ENCODE results near the gene PCDH9.

Gene PCDH9

GRCh38 chr13:67258482-67258881 lies 28.3 kb upstream of the PCDH9 start:
- Histone ChIP-seq H3K4me2 (ENCODE audit: low read length) (no peak overlapping the region), H3K27ac (ENCODE audit: low read depth, low read length) (no peak overlapping the region), H3K4me3 (ENCODE audit: low read depth, low read length) (no peak overlapping the region), H4K12ac (ENCODE audit: low read depth, low read length) (no peak overlapping the region), H4K8ac (ENCODE audit: low read depth, low read length) (no peak overlapping the region), H3K9me3 (ENCODE audit: insufficient read depth, low read depth, low read length) (no peaks in the 10 kb centered on the region), H3K4me1 (ENCODE audit: control insufficient read depth in 1 of 2, insufficient read depth in 2 of 2, low read length in 2 of 2) (no peaks in the 10 kb centered on the region), H4K91ac (ENCODE audit: low read depth, low read length) (no peak overlapping the region), H2BK12ac (ENCODE audit: low read length) (no peak overlapping the region), H3K27me3 (ENCODE audit: insufficient read depth, low read length) (no peaks in the 10 kb centered on the region), H3K36me3 (ENCODE audit: control insufficient read depth in 1 of 2, insufficient read depth in 2 of 2, low read length in 2 of 2) (no peaks in the 10 kb centered on the region), H3K14ac (ENCODE audit: low read length) (no peak overlapping the region), H2AK5ac (ENCODE audit: low read length) (no peak overlapping the region), H3K9ac (ENCODE audit: low read length) (no peak overlapping the region), H3K4ac (ENCODE audit: low read depth, low read length) (no peak overlapping the region), H2BK5ac (ENCODE audit: low read depth, low read length, poor library complexity) (no peak overlapping the region), H3K23ac (ENCODE audit: low read length) (no peak overlapping the region), H3K79me1 (ENCODE audit: low read length) (no peaks in the 10 kb centered on the region), H3K79me2 (ENCODE audit: control insufficient read depth, insufficient read depth, low read length, poor library complexity) (no peaks in the 10 kb centered on the region), H2AFZ (ENCODE audit: insufficient read depth, low read length, poor library complexity) (no peak overlapping the region), H3K18ac (ENCODE audit: low read length) (no peak overlapping the region), H2BK120ac (ENCODE audit: insufficient read depth, low read length, poor library complexity) (no peak overlapping the region)
- no CpG with 5 or more reads among the region's 1 CpG for WGBS (ENCODE audit: extremely low coverage, insufficient coverage, insufficient read length)
- DNase-seq: no peak

DNA sequence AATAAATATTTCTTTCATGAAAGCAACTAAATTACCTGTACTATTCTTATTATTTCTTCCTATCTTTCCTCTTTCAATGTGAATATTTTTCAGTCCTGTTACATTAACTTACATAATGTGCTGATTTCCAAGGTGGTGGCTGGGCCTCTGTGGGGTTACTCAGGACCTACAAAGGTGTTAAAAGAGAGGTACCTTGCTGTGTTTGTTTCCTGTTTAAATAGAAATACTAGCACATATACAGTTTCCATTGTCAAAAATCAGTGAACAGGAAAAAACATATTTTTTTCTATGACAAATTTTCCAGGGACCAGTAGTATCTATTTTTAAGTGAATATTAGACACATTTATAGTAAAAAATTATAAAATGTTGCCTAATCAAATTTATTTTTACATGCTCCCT lies 8.7 kb upstream of the PCDH9 start:
- Histone ChIP-seq H3K4me3 (ENCODE audit: low read depth, low read length) (no peak overlapping the region), H4K91ac (ENCODE audit: low read depth, low read length) (no peak overlapping the region), H2BK5ac (ENCODE audit: low read depth, low read length, poor library complexity) (no peak overlapping the region), H3K4ac (ENCODE audit: low read depth, low read length) (no peak overlapping the region), H3K27me3 (ENCODE audit: insufficient read depth, low read length) (no peaks in the 10 kb centered on the region), H3K27ac (ENCODE audit: low read depth, low read length) (no peak overlapping the region), H2AK5ac (ENCODE audit: low read length) (no peak overlapping the region), H3K4me2 (ENCODE audit: low read length) (no peak overlapping the region), H2BK120ac (ENCODE audit: insufficient read depth, low read length, poor library complexity) (no peak overlapping the region), H4K8ac (ENCODE audit: low read depth, low read length) (no peak overlapping the region), H3K9ac (ENCODE audit: low read length) (no peak overlapping the region), H4K12ac (ENCODE audit: low read depth, low read length) (no peak overlapping the region), H3K79me2 (ENCODE audit: control insufficient read depth, insufficient read depth, low read length, poor library complexity) (no peaks in the 10 kb centered on the region), H2BK12ac (ENCODE audit: low read length) (no peak overlapping the region), H3K18ac (ENCODE audit: low read length) (no peak overlapping the region), H3K23ac (ENCODE audit: low read length) (no peak overlapping the region), H3K36me3 (ENCODE audit: control insufficient read depth in 1 of 2, insufficient read depth in 2 of 2, low read length in 2 of 2) (no peaks in the 10 kb centered on the region), H2AFZ (ENCODE audit: insufficient read depth, low read length, poor library complexity) (no peak overlapping the region), H3K79me1 (ENCODE audit: low read length) (no peaks in the 10 kb centered on the region), H3K9me3 (ENCODE audit: insufficient read depth, low read depth, low read length) (no peaks in the 10 kb centered on the region), H3K14ac (ENCODE audit: low read length) (no peak overlapping the region), H3K4me1 (ENCODE audit: control insufficient read depth in 1 of 2, insufficient read depth in 2 of 2, low read length in 2 of 2) (no peaks in the 10 kb centered on the region)
- DNase-seq: no peak

GRCh38 chr13:67238277-67238859 lies 8.2 kb upstream of the PCDH9 start:
- H3K18ac ChIP-seq (ENCODE audit: low read length): no peak overlapping the region
- no peaks in the 10 kb centered on the region for H3K36me3 ChIP-seq (ENCODE audit: control insufficient read depth in 1 of 2, insufficient read depth in 2 of 2, low read length in 2 of 2)
- H3K4ac ChIP-seq (ENCODE audit: low read depth, low read length): no peak overlapping the region
- no peaks in the 10 kb centered on the region for H3K9me3 ChIP-seq (ENCODE audit: insufficient read depth, low read depth, low read length)
- no peaks in the 10 kb centered on the region for H3K79me2 ChIP-seq (ENCODE audit: control insufficient read depth, insufficient read depth, low read length, poor library complexity)
- H3K27me3 ChIP-seq (ENCODE audit: insufficient read depth, low read length): no peaks in the 10 kb centered on the region
- no peak overlapping the region for H2AK5ac ChIP-seq (ENCODE audit: low read length)
- H2BK5ac ChIP-seq (ENCODE audit: low read depth, low read length, poor library complexity): no peak overlapping the region
- H3K27ac ChIP-seq (ENCODE audit: low read depth, low read length): no peak overlapping the region
- no peak overlapping the region for H3K4me3 ChIP-seq (ENCODE audit: low read depth, low read length)
- H2BK120ac ChIP-seq (ENCODE audit: insufficient read depth, low read length, poor library complexity): no peak overlapping the region
- no peak overlapping the region for H4K12ac ChIP-seq (ENCODE audit: low read depth, low read length)
- H3K9ac ChIP-seq (ENCODE audit: low read length): no peak overlapping the region
- no peak overlapping the region for H3K14ac ChIP-seq (ENCODE audit: low read length)
- no peak overlapping the region for H2BK12ac ChIP-seq (ENCODE audit: low read length)
- no peak overlapping the region for H2AFZ ChIP-seq (ENCODE audit: insufficient read depth, low read length, poor library complexity)
- H3K4me2 ChIP-seq (ENCODE audit: low read length): no peak overlapping the region
- no peak overlapping the region for H4K8ac ChIP-seq (ENCODE audit: low read depth, low read length)
- no peaks in the 10 kb centered on the region for H3K4me1 ChIP-seq (ENCODE audit: control insufficient read depth in 1 of 2, insufficient read depth in 2 of 2, low read length in 2 of 2)
- no peak overlapping the region for H3K23ac ChIP-seq (ENCODE audit: low read length)
- DNase-seq: peak in 1 of 2 donors; percentile 73
- H4K91ac ChIP-seq (ENCODE audit: low read depth, low read length): no peak overlapping the region
- H3K79me1 ChIP-seq (ENCODE audit: low read length): no peaks in the 10 kb centered on the region

DNA sequence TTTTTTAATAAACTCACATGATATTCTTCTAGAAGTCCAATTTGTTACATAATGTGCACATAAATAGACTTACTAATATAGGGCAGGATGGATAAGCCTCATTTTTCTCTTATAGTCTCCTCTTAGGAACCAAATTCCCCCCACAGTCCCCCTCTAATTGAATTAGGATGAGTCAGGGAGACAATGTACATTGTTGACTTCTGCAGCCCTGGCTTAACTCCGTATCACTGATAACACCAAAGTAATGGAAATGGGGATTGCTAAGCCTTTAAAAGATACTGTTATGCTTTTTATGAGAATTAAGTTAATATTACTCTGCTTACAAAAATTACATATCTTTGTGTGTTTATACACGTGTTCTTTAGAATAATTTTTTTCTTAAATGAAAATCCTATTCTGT lies 5.1 kb upstream of the PCDH9 start:
- Histone ChIP-seq H3K4ac (ENCODE audit: low read depth, low read length) (no peak overlapping the region), H3K4me2 (ENCODE audit: low read length) (no peak overlapping the region), H3K79me1 (ENCODE audit: low read length) (peaks cover 7% of the 10 kb centered on the region), H2BK5ac (ENCODE audit: low read depth, low read length, poor library complexity) (no peak overlapping the region), H2BK12ac (ENCODE audit: low read length) (no peak overlapping the region), H3K9ac (ENCODE audit: low read length) (no peak overlapping the region), H3K27me3 (ENCODE audit: insufficient read depth, low read length) (no peaks in the 10 kb centered on the region), H3K4me1 (ENCODE audit: control insufficient read depth in 1 of 2, insufficient read depth in 2 of 2, low read length in 2 of 2) (no peaks in the 10 kb centered on the region), H3K18ac (ENCODE audit: low read length) (no peak overlapping the region), H4K8ac (ENCODE audit: low read depth, low read length) (no peak overlapping the region), H4K91ac (ENCODE audit: low read depth, low read length) (no peak overlapping the region), H3K9me3 (ENCODE audit: insufficient read depth, low read depth, low read length) (no peaks in the 10 kb centered on the region), H3K36me3 (ENCODE audit: control insufficient read depth in 1 of 2, insufficient read depth in 2 of 2, low read length in 2 of 2) (no peaks in the 10 kb centered on the region), H2AK5ac (ENCODE audit: low read length) (no peak overlapping the region), H3K14ac (ENCODE audit: low read length) (no peak overlapping the region), H2BK120ac (ENCODE audit: insufficient read depth, low read length, poor library complexity) (no peak overlapping the region), H3K79me2 (ENCODE audit: control insufficient read depth, insufficient read depth, low read length, poor library complexity) (peaks cover 6% of the 10 kb centered on the region), H3K4me3 (ENCODE audit: low read depth, low read length) (no peak overlapping the region), H2AFZ (ENCODE audit: insufficient read depth, low read length, poor library complexity) (no peak overlapping the region), H4K12ac (ENCODE audit: low read depth, low read length) (no peak overlapping the region), H3K27ac (ENCODE audit: low read depth, low read length) (no peak overlapping the region), H3K23ac (ENCODE audit: low read length) (no peak overlapping the region)
- no CpG with 5 or more reads among the region's 2 CpGs for WGBS (ENCODE audit: extremely low coverage, insufficient coverage, insufficient read length)
- no peak for DNase-seq

Data from trophoblast cell (in vitro differentiated cells and primary cell).